Stimulated activated CD4-positive, alpha-beta T cell treated with anti-CD3 and anti-CD28 coated beads, Interleukin-15, amount 100 ng/mL, for 24 hours (primary cell): ENCODE results near the gene SYCE1L.
"Not testable (repeated sequence)": the region's sequence is repeated elsewhere in the genome, so short reads cannot be mapped to it uniquely, and the experiment has no call there.

ENCODE experiments used
- DNase-seq: peaks from one replicate; pipeline ENCODE4 v3.0.0-alpha.2; 2020

Gene SYCE1L

GRCh38 chr16:77206533-77206932 lies 7.3 kb downstream of the SYCE1L start:
- DNase-seq: no peak

GRCh38 chr16:77207030-77207429 lies 7.8 kb downstream of the SYCE1L start:
- DNase-seq: no peak

- no peak for DNase-seq
Observed at GRCh38 chr16:77208382-77208781, 9.2 kb downstream of the SYCE1L start.

GRCh38 chr16:77211880-77212740 lies 12.9 kb downstream of the SYCE1L start:
- peak; percentile 84 for DNase-seq

- DNase-seq: peak; percentile 81
Observed at GRCh38 chr16:77212741-77213541, 13.7 kb downstream of the SYCE1L start.

- no peak for DNase-seq
Observed at GRCh38 chr16:77213542-77214106, 14.4 kb downstream of the SYCE1L start.

GRCh38 chr16:77214411-77215138 lies 15.4 kb downstream of the SYCE1L start:
- no peak for DNase-seq

GRCh38 chr16:77219437-77219836 lies 20.2 kb downstream of the SYCE1L start:
- no peak for DNase-seq

GRCh38 chr16:77220427-77220826 lies 21.2 kb downstream of the SYCE1L start:
- no peak for DNase-seq

- DNase-seq: no peak
Observed at GRCh38 chr16:77221482-77221881, 22.3 kb downstream of the SYCE1L start.

GRCh38 chr16:77223184-77223583 lies 24.0 kb downstream of the SYCE1L start:
- DNase-seq: peak; percentile 48

GRCh38 chr16:77225182-77225581 lies 26.0 kb downstream of the SYCE1L start:
- DNase-seq: no peak

GRCh38 chr16:77227745-77228144 lies 28.5 kb downstream of the SYCE1L start:
- DNase-seq: peak; percentile 4

- DNase-seq: no peak
Observed at GRCh38 chr16:77231047-77231446, 31.8 kb downstream of the SYCE1L start.

GRCh38 chr16:77233799-77234519 lies 34.8 kb downstream of the SYCE1L start:
- no peak for DNase-seq

GRCh38 chr16:77234611-77235010 lies 35.4 kb downstream of the SYCE1L start:
- DNase-seq: no peak

- peak; percentile 90 for DNase-seq
Observed at GRCh38 chr16:77236063-77236511, 36.9 kb downstream of the SYCE1L start.

- no peak for DNase-seq
Observed at GRCh38 chr16:77238593-77238992, 39.4 kb downstream of the SYCE1L start.

- DNase-seq: not testable (repeated sequence)
Observed at GRCh38 chr16:77242471-77242870, 43.3 kb downstream of the SYCE1L start.

GRCh38 chr16:77246150-77246549 lies 46.9 kb downstream of the SYCE1L start:
- no peak for DNase-seq

GRCh38 chr16:77250400-77250799 lies 51.2 kb downstream of the SYCE1L start:
- no peak for DNase-seq
